Measurements from ENCODE around the gene KCNH5. TPM values are rescaled to one million over a fixed set of nuclear protein-coding genes. Genes with fewer than 3 reads are reported as not detected.

Gene KCNH5
- total RNA-seq, 1 donor from 2014 or later = 0.44 TPM

- no peaks in the 10 kb centered on the region for H3K4me1 Mint-ChIP-seq
- no peak for DNase-seq (ENCODE audit: low read depth, low spot score)
- no peak for TF ChIP-seq CTCF (conservative IDR thresholded peaks at IDR 0.05)
- peaks cover 3% of the 10 kb centered on the region for H3K27me3 Mint-ChIP-seq (ENCODE audit: low read depth)
- no peak overlapping the region for H3K27ac Mint-ChIP-seq (ENCODE audit: unreplicated experiment)
- no peaks in the 10 kb centered on the region for H3K36me3 Mint-ChIP-seq (ENCODE audit: low read depth)
- no peak overlapping the region for H3K4me3 Mint-ChIP-seq
- no peaks in the 10 kb centered on the region for H3K9me3 Mint-ChIP-seq
These were observed 38.7 kb downstream of the KCNH5 start for GRCh38 chr14:63006531-63006930.

GRCh38 chr14:62994096-62994495, 51.2 kb downstream of the KCNH5 start:
- H3K27me3 Mint-ChIP-seq (ENCODE audit: low read depth) = peaks cover 2% of the 10 kb centered on the region
- H3K9me3 Mint-ChIP-seq = no peaks in the 10 kb centered on the region
- no peak for TF ChIP-seq CTCF (conservative IDR thresholded peaks at IDR 0.05)
- H3K36me3 Mint-ChIP-seq (ENCODE audit: low read depth) = no peaks in the 10 kb centered on the region
- DNase-seq (ENCODE audit: low read depth, low spot score) = no peak
- H3K4me3 Mint-ChIP-seq = no peak overlapping the region
- H3K4me1 Mint-ChIP-seq = no peaks in the 10 kb centered on the region
- H3K27ac Mint-ChIP-seq (ENCODE audit: unreplicated experiment) = no peak overlapping the region

GRCh38 chr14:62988967-62989366, 56.3 kb downstream of the KCNH5 start:
- H3K4me3 Mint-ChIP-seq = no peak overlapping the region
- TF ChIP-seq CTCF (conservative IDR thresholded peaks at IDR 0.05) = no peak
- peaks cover 2% of the 10 kb centered on the region for H3K27me3 Mint-ChIP-seq (ENCODE audit: low read depth)
- H3K9me3 Mint-ChIP-seq = no peaks in the 10 kb centered on the region
- no peaks in the 10 kb centered on the region for H3K36me3 Mint-ChIP-seq (ENCODE audit: low read depth)
- no peak for DNase-seq (ENCODE audit: low read depth, low spot score)
- H3K4me1 Mint-ChIP-seq = no peaks in the 10 kb centered on the region
- H3K27ac Mint-ChIP-seq (ENCODE audit: unreplicated experiment) = no peak overlapping the region

- H3K27me3 Mint-ChIP-seq (ENCODE audit: low read depth) = no peaks in the 10 kb centered on the region
- H3K27ac Mint-ChIP-seq (ENCODE audit: unreplicated experiment) = no peak overlapping the region
- peaks cover 2% of the 10 kb centered on the region for H3K36me3 Mint-ChIP-seq (ENCODE audit: low read depth)
- H3K4me3 Mint-ChIP-seq = no peak overlapping the region
- no peak for DNase-seq (ENCODE audit: low read depth, low spot score)
- no peaks in the 10 kb centered on the region for H3K4me1 Mint-ChIP-seq
- H3K9me3 Mint-ChIP-seq = no peaks in the 10 kb centered on the region
- no peak for TF ChIP-seq CTCF (conservative IDR thresholded peaks at IDR 0.05)
These were observed 61.4 kb downstream of the KCNH5 start for GRCh38 chr14:62983821-62984220.

- peaks cover 2% of the 10 kb centered on the region for H3K36me3 Mint-ChIP-seq (ENCODE audit: low read depth)
- no peak overlapping the region for H3K4me3 Mint-ChIP-seq
- H3K4me1 Mint-ChIP-seq = no peaks in the 10 kb centered on the region
- DNase-seq (ENCODE audit: low read depth, low spot score) = no peak
- no peaks in the 10 kb centered on the region for H3K27me3 Mint-ChIP-seq (ENCODE audit: low read depth)
- no peak overlapping the region for H3K27ac Mint-ChIP-seq (ENCODE audit: unreplicated experiment)
- H3K9me3 Mint-ChIP-seq = no peaks in the 10 kb centered on the region
- TF ChIP-seq CTCF (conservative IDR thresholded peaks at IDR 0.05) = no peak
These were observed 64.6 kb downstream of the KCNH5 start for GRCh38 chr14:62980693-62981092.

GRCh38 chr14:62957562-62957961, 87.7 kb downstream of the KCNH5 start:
- no peaks in the 10 kb centered on the region for H3K36me3 Mint-ChIP-seq (ENCODE audit: low read depth)
- TF ChIP-seq CTCF (conservative IDR thresholded peaks at IDR 0.05) = no peak
- H3K4me1 Mint-ChIP-seq = no peaks in the 10 kb centered on the region
- H3K27ac Mint-ChIP-seq (ENCODE audit: unreplicated experiment) = no peak overlapping the region
- DNase-seq (ENCODE audit: low read depth, low spot score) = no peak
- peaks cover 6% of the 10 kb centered on the region for H3K27me3 Mint-ChIP-seq (ENCODE audit: low read depth)
- H3K9me3 Mint-ChIP-seq = peaks cover 5% of the 10 kb centered on the region
- H3K4me3 Mint-ChIP-seq = no peak overlapping the region

Measured in neural crest cell (in vitro differentiated cells).